Measurements from ENCODE around the gene TEAD1. TPM values are rescaled to one million over a fixed set of nuclear protein-coding genes. Genes with fewer than 3 reads are reported as not detected.

Gene TEAD1
- total RNA-seq, 4 donors from 2014 or later = 38.8 to 110 (median 75.3) TPM

DNA sequence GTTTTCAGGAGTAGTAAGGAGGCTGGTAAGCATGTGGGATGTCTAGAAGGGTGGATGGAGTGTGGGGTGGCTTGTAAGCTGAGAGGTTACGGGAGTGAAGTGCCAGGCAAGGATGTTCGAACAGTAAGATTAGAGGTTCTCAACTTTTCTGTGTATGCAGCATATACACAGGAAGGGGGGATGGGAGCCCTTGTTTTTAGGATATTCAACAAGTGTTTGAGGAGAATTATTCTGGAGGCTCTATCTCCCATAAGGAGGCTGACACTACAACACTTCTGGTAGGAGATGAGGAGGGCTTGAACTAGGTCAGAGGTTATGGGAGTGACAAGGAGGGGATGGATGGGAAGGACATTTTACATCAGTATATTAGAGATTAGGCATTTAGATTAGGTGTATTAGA lies 109.5 kb downstream of the TEAD1 start:
- no peak for TF ChIP-seq POLR2A (IDR thresholded peaks at IDR 0.05)
- TF ChIP-seq, protein P1, sequence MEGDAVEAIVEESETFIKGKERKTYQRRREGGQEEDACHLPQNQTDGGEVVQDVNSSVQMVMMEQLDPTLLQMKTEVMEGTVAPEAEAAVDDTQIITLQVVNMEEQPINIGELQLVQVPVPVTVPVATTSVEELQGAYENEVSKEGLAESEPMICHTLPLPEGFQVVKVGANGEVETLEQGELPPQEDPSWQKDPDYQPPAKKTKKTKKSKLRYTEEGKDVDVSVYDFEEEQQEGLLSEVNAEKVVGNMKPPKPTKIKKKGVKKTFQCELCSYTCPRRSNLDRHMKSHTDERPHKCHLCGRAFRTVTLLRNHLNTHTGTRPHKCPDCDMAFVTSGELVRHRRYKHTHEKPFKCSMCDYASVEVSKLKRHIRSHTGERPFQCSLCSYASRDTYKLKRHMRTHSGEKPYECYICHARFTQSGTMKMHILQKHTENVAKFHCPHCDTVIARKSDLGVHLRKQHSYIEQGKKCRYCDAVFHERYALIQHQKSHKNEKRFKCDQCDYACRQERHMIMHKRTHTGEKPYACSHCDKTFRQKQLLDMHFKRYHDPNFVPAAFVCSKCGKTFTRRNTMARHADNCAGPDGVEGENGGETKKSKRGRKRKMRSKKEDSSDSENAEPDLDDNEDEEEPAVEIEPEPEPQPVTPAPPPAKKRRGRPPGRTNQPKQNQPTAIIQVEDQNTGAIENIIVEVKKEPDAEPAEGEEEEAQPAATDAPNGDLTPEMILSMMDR (IDR thresholded peaks at IDR 0.05) = no peak
- no peak for DNase-seq
- no peaks in the 10 kb centered on the region for H3K36me3 ChIP-seq
- intact Hi-C loops (cut with DNase I; ENCODE audit: low total_unique reads) = no loop called here
- no peak overlapping the region for H3K4me3 ChIP-seq
- H3K27me3 ChIP-seq = no peaks in the 10 kb centered on the region
- H3K4me1 ChIP-seq = no peaks in the 10 kb centered on the region
- H3K9me3 ChIP-seq = no peaks in the 10 kb centered on the region
- no peak overlapping the region for H3K27ac ChIP-seq

GRCh38 chr11:12784445-12784844 lies 110.2 kb downstream of the TEAD1 start:
- no peak for DNase-seq
- TF ChIP-seq POLR2A (IDR thresholded peaks at IDR 0.05) = no peak
- TF ChIP-seq, protein P1 (IDR thresholded peaks at IDR 0.05) = no peak
- no peaks in the 10 kb centered on the region for H3K9me3 ChIP-seq
- H3K27me3 ChIP-seq = no peaks in the 10 kb centered on the region
- no peaks in the 10 kb centered on the region for H3K36me3 ChIP-seq
- H3K27ac ChIP-seq = no peak overlapping the region
- no peaks in the 10 kb centered on the region for H3K4me1 ChIP-seq
- no peak overlapping the region for H3K4me3 ChIP-seq
- intact Hi-C loops (cut with DNase I; ENCODE audit: low total_unique reads) = no loop called here

DNA sequence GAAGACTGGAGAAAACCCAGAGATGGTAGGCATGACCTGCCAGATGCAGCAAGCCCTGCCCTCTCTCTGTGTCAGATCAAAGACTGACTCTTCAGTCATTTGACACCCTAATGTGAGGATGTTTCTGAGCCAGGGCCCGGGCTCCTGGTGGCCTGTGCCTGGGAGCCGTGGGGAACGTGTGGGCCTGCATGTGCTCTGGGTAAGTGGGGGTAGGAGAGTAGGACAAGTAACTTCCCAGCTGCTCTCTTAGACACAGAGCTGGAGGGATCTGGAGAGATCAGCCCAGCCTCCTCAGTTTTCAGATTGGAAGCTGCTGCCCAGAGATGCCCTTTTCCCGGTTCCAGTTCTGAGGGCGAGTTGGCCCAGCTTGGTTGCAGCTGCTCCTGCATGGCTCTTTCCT lies 110.8 kb downstream of the TEAD1 start:
- H3K27me3 ChIP-seq = no peaks in the 10 kb centered on the region
- intact Hi-C loops (cut with DNase I; ENCODE audit: low total_unique reads) = no loop called here
- H3K27ac ChIP-seq = no peak overlapping the region
- no peak for TF ChIP-seq POLR2A (IDR thresholded peaks at IDR 0.05)
- TF ChIP-seq, protein P1 (IDR thresholded peaks at IDR 0.05) = no peak
- no peak overlapping the region for H3K4me3 ChIP-seq
- no peaks in the 10 kb centered on the region for H3K36me3 ChIP-seq
- DNase-seq = no peak
- H3K4me1 ChIP-seq = no peaks in the 10 kb centered on the region
- H3K9me3 ChIP-seq = no peaks in the 10 kb centered on the region

- Histone ChIP-seq H3K36me3 (no peaks in the 10 kb centered on the region), H3K27ac (no peak overlapping the region), H3K9me3 (no peaks in the 10 kb centered on the region), H3K4me1 (no peaks in the 10 kb centered on the region), H3K4me3 (no peak overlapping the region), H3K27me3 (no peaks in the 10 kb centered on the region)
- TF ChIP-seq POLR2A (IDR thresholded peaks at IDR 0.05) = no peak
- TF ChIP-seq, protein P1 (IDR thresholded peaks at IDR 0.05) = no peak
- intact Hi-C loops (cut with DNase I; ENCODE audit: low total_unique reads) = no loop called here
- DNase-seq = no peak
Observed at GRCh38 chr11:12785901-12786300, 111.7 kb downstream of the TEAD1 start.

- Histone ChIP-seq H3K36me3 (no peaks in the 10 kb centered on the region), H3K9me3 (no peaks in the 10 kb centered on the region), H3K27ac (no peak overlapping the region), H3K4me3 (no peak overlapping the region), H3K4me1 (no peaks in the 10 kb centered on the region), H3K27me3 (no peaks in the 10 kb centered on the region)
- TF ChIP-seq, protein P1 (IDR thresholded peaks at IDR 0.05) = no peak
- no peak for TF ChIP-seq POLR2A (IDR thresholded peaks at IDR 0.05)
- DNase-seq = no peak
- intact Hi-C loops (cut with DNase I; ENCODE audit: low total_unique reads) = no loop called here
Observed at GRCh38 chr11:12786450-12786849, 112.2 kb downstream of the TEAD1 start.
